ENCODE measurements around the gene RNF114. TPM values are rescaled to one million over a fixed set of nuclear protein-coding genes. Genes with fewer than 3 reads are reported as not detected.
"Not testable (repeated sequence)": the region's sequence is repeated elsewhere in the genome, so short reads cannot be mapped to it uniquely, and the experiment has no call there.

RNF114 gene
- polyA plus RNA-seq, 3 donors = 128 to 164 (median 146) TPM

DNA sequence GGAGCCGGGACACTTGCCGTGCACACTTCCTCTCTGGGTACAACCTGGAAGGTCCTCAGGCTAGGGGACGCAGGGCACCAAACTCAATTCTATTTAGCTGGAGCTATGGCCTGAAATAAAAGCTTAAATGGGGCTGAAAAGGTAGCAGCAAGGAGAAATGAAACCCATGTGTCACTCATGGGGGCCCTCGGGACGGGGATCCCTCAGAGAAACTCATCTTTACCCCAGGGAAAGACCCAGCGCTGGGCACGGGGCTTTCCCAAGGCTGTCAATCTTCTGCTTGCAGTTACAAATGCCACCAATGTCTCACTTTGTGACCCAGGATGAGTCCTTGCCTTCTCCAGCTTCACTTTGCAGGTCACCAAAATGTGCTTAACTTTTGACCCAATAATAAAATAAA lies 63.1 kb downstream of the RNF114 start:
- no peaks in the 10 kb centered on the region for H3K36me3 ChIP-seq (replicated peaks in 1 of 2; ENCODE audit: control insufficient read depth in 1 of 2, insufficient read depth in 2 of 2, low read length in 2 of 2)
- no peaks in the 10 kb centered on the region for H3K79me2 ChIP-seq (ENCODE audit: insufficient read depth, low read length)
- no peaks in the 10 kb centered on the region for H4K20me1 ChIP-seq (ENCODE audit: insufficient read depth, low read length)
- no peak overlapping the region for H3K4me3 ChIP-seq (replicated peaks in 1 of 3; ENCODE audit: low read depth in 2 of 3, low read length in 3 of 3)
- H3K9me3 ChIP-seq (replicated peaks in 1 of 2; ENCODE audit: control insufficient read depth in 1 of 2, insufficient read depth in 1 of 2, low read length in 2 of 2) = no peaks in the 10 kb centered on the region
- H3K36me3 Mint-ChIP-seq = no peaks in the 10 kb centered on the region
- peak overlapping the region in 1 of 2 donors; percentile 49 for H3K27ac ChIP-seq (ENCODE audit: low read depth in 1 of 2, low read length in 2 of 2)
- intact Hi-C loops (cut with micrococcal nuclease) = loop anchor here in 1 of 2 donors (5.0 kb wide), 1 partner anchor 33 kb away; no protein-coding TSS in a partner anchor
- H3K9ac ChIP-seq (ENCODE audit: insufficient read depth, low read length, poor library complexity, severe bottlenecking) = no peak overlapping the region
- no peak overlapping the region for H3K4me3 Mint-ChIP-seq
- H3K27me3 ChIP-seq (ENCODE audit: control insufficient read depth in 2 of 2, insufficient read depth in 2 of 2, low read length in 2 of 2) = no peaks in the 10 kb centered on the region
- DNase-seq = peak; percentile 78 to 95 (median 80)
- peaks cover 53% of the 10 kb centered on the region for H3K4me1 Mint-ChIP-seq
- 0% methylated on average over 2 of the region's 7 CpGs for WGBS (ENCODE audit: insufficient coverage)
- peak overlapping the region in 5 of 7 donors; percentile 36 to 86 (median 70) for H3K27ac Mint-ChIP-seq
- H3K27me3 Mint-ChIP-seq (ENCODE audit: low read depth in 3 of 3) = peaks cover 0 to 10% (median 0%) of the 10 kb centered on the region in 3 donors
- peaks cover 54 to 57% of the 10 kb centered on the region in 2 donors for H3K4me1 ChIP-seq (ENCODE audit: control insufficient read depth in 1 of 2, insufficient read depth in 2 of 2, low read length in 2 of 2)
- peaks cover 0 to 2% (median 0%) of the 10 kb centered on the region in 7 donors for H3K9me3 Mint-ChIP-seq
- TF ChIP-seq, protein P1, sequence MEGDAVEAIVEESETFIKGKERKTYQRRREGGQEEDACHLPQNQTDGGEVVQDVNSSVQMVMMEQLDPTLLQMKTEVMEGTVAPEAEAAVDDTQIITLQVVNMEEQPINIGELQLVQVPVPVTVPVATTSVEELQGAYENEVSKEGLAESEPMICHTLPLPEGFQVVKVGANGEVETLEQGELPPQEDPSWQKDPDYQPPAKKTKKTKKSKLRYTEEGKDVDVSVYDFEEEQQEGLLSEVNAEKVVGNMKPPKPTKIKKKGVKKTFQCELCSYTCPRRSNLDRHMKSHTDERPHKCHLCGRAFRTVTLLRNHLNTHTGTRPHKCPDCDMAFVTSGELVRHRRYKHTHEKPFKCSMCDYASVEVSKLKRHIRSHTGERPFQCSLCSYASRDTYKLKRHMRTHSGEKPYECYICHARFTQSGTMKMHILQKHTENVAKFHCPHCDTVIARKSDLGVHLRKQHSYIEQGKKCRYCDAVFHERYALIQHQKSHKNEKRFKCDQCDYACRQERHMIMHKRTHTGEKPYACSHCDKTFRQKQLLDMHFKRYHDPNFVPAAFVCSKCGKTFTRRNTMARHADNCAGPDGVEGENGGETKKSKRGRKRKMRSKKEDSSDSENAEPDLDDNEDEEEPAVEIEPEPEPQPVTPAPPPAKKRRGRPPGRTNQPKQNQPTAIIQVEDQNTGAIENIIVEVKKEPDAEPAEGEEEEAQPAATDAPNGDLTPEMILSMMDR (IDR thresholded peaks at IDR 0.05) = no peak
- no peak overlapping the region for H2AFZ ChIP-seq (ENCODE audit: insufficient read depth, low read depth, low read length, poor library complexity, severe bottlenecking)
- peak overlapping the region; percentile 1 for H3K4me2 ChIP-seq (replicated peaks; ENCODE audit: extremely low read depth, low read length, poor library complexity, severe bottlenecking)

DNA sequence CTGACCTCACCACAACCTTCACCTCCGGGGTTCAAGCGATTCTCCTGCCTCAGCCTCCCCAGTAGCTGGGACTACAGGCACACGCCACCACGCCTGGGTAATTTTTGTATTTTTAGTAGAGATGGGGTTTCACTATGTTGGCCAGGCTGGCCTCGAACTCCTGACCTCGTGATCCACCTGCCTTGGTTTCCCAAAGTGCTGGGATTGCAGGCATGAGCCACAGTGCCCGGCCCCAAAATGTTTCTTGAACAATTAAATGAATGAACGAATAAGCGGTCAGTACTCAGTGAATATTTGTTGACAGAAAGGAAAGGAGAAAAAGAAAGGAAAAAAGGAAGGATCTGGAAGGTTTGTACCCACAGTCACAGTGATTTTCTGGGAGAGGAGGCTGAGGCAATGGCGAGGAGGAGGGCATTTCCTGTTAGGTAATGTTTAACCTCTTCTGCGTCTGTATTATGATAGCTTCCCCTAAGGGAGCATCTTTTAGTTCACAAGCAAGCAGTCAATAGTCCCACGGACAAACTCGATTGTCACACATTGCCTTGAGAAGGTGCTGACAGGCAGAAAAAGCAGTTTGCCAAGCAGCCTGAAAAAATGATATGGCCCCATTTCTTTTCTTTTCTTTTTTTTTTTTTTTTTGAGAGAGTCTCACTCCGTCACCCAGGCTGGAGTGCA lies 64.5 kb downstream of the RNF114 start:
- Mint-ChIP-seq H3K4me3 (peak overlapping the region; percentile 0 to 61), H3K4me1 (peaks cover 64% of the 10 kb centered on the region), H3K27ac (peak overlapping the region; percentile 16 to 96 (median 85))
- not testable (repeated sequence) for H3K36me3 ChIP-seq (replicated peaks in 1 of 2; ENCODE audit: control insufficient read depth in 1 of 2, insufficient read depth in 2 of 2, low read length in 2 of 2); H3K9me3 Mint-ChIP-seq; H2AFZ ChIP-seq (ENCODE audit: insufficient read depth, low read depth, low read length, poor library complexity, severe bottlenecking); H3K9me3 ChIP-seq (replicated peaks in 1 of 2; ENCODE audit: control insufficient read depth in 1 of 2, insufficient read depth in 1 of 2, low read length in 2 of 2); H3K27me3 Mint-ChIP-seq (ENCODE audit: low read depth in 3 of 3); H3K36me3 Mint-ChIP-seq; H3K9ac ChIP-seq (ENCODE audit: insufficient read depth, low read length, poor library complexity, severe bottlenecking); H3K27me3 ChIP-seq (ENCODE audit: control insufficient read depth in 2 of 2, insufficient read depth in 2 of 2, low read length in 2 of 2); H3K79me2 ChIP-seq (ENCODE audit: insufficient read depth, low read length); H4K20me1 ChIP-seq (ENCODE audit: insufficient read depth, low read length)
- intact Hi-C loops (cut with micrococcal nuclease) = loop anchor here in 1 of 2 donors (5.0 kb wide), 1 partner anchor 47 kb away; no protein-coding TSS in a partner anchor
- Histone ChIP-seq H3K27ac (ENCODE audit: low read depth in 1 of 2, low read length in 2 of 2) (peak overlapping the region; percentile 38 to 90), H3K4me2 (replicated peaks; ENCODE audit: extremely low read depth, low read length, poor library complexity, severe bottlenecking) (peak overlapping the region; percentile 37), H3K4me1 (ENCODE audit: control insufficient read depth in 1 of 2, insufficient read depth in 2 of 2, low read length in 2 of 2) (peaks cover 68 to 70% of the 10 kb centered on the region in 2 donors), H3K4me3 (replicated peaks in 1 of 3; ENCODE audit: low read depth in 2 of 3, low read length in 3 of 3) (peak overlapping the region in 1 of 3 experiments; percentile 3)
- DNase-seq = peak; percentile 39 to 77 (median 67)
- 49% methylated on average over 3 of the region's 14 CpGs for WGBS (ENCODE audit: insufficient coverage)

All from CD14-positive monocyte (primary cell).